CD1c-positive myeloid dendritic cell (primary cell): Measurements from ENCODE around the gene CRAT.
A peak's percentile ranks its signal among the peaks of the same experiment; 100 is the strongest.

ENCODE experiments used
- DNase-seq: peaks from one replicate; pipeline ENCODE4 v3.0.0-alpha.2; 2016; ENCODE audit errors: extremely low spot score

Gene CRAT

GRCh38 chr9:129089246-129089645 lies 21.3 kb downstream of the CRAT start:
- DNase-seq: no peak

GRCh38 chr9:129084087-129084486 lies 26.5 kb downstream of the CRAT start:
- no peak for DNase-seq

GRCh38 chr9:129081388-129081904 lies 29.1 kb downstream of the CRAT start:
- DNase-seq: peak; percentile 42

- peak; percentile 100 for DNase-seq
Observed at GRCh38 chr9:129080601-129081387, 29.8 kb downstream of the CRAT start, which contains the start of gene DOLPP1. Gene DOLPP1, plus strand, starts transcription at chr9:129081111. Its CDS starts 21 bp downstream, at chr9:129081132.

GRCh38 chr9:129080298-129080600 lies 30.3 kb downstream of the CRAT start:
- DNase-seq: no peak

GRCh38 chr9:129079829-129080228 lies 30.8 kb downstream of the CRAT start:
- no peak for DNase-seq

GRCh38 chr9:129078691-129079503 lies 31.7 kb downstream of the CRAT start:
- DNase-seq: no peak

GRCh38 chr9:129077236-129077635 lies 33.4 kb downstream of the CRAT start:
- DNase-seq: no peak

GRCh38 chr9:129076640-129077037 lies 34.0 kb downstream of the CRAT start:
- no peak for DNase-seq

GRCh38 chr9:129075996-129076639 lies 34.5 kb downstream of the CRAT start:
- DNase-seq: no peak

GRCh38 chr9:129074106-129074505 lies 36.5 kb downstream of the CRAT start:
- no peak for DNase-seq

- DNase-seq: no peak
Observed at GRCh38 chr9:129073404-129073803, 37.2 kb downstream of the CRAT start.

- DNase-seq: no peak
Observed at GRCh38 chr9:129072171-129072570, 38.4 kb downstream of the CRAT start.

- no peak for DNase-seq
Observed at GRCh38 chr9:129071526-129072126, 39.0 kb downstream of the CRAT start.

GRCh38 chr9:129070696-129071525 lies 39.7 kb downstream of the CRAT start:
- no peak for DNase-seq

GRCh38 chr9:129069862-129070641 lies 40.5 kb downstream of the CRAT start:
- no peak for DNase-seq

- peak; percentile 89 for DNase-seq
Observed at GRCh38 chr9:129068990-129069861, 41.4 kb downstream of the CRAT start.

GRCh38 chr9:129068110-129068509 lies 42.5 kb downstream of the CRAT start:
- DNase-seq: no peak

GRCh38 chr9:129064499-129064908 lies 46.1 kb downstream of the CRAT start:
- no peak for DNase-seq
